ENCODE results near the gene DPYSL3.

Gene DPYSL3

GRCh38 chr5:147340941-147341340, 168.9 kb downstream of the DPYSL3 start:
- TF ChIP-seq CTCF (IDR thresholded peaks at IDR 0.05; ENCODE audit: borderline replicate concordance, insufficient read depth, low read depth, low read length): no peak
- H3K4me3 ChIP-seq (ENCODE audit: low read depth, low read length): no peak overlapping the region

All from GM12875 (cell line).